ENCODE data around the gene ARHGAP25.

DNA sequence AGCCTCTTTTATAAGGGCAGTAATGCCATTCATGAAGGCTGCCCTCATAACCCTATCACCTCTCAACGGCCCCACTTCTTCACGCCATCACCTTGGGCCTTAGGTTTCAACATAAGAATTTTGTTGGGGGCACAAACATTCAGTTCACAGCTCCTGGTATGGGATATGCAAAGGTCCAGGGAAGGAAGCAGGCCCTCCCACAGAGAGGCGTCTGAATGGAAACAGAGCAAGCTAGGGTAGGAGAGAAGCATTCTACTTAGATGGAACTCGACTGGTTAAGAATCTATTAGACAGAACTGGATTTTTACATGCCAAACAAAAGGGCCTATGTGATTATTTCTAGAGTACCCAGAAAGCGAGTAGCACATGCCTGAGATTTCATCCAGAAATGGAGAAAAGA lies 48.4 kb upstream of the ARHGAP25 start:
- TF ChIP-seq POLR2A (IDR thresholded peaks at IDR 0.05) (no peak), EP300 (IDR thresholded peaks at IDR 0.05) (no peak), POLR2AphosphoS5 (IDR thresholded peaks at IDR 0.05) (no peak)
- TF ChIP-seq, protein P1, sequence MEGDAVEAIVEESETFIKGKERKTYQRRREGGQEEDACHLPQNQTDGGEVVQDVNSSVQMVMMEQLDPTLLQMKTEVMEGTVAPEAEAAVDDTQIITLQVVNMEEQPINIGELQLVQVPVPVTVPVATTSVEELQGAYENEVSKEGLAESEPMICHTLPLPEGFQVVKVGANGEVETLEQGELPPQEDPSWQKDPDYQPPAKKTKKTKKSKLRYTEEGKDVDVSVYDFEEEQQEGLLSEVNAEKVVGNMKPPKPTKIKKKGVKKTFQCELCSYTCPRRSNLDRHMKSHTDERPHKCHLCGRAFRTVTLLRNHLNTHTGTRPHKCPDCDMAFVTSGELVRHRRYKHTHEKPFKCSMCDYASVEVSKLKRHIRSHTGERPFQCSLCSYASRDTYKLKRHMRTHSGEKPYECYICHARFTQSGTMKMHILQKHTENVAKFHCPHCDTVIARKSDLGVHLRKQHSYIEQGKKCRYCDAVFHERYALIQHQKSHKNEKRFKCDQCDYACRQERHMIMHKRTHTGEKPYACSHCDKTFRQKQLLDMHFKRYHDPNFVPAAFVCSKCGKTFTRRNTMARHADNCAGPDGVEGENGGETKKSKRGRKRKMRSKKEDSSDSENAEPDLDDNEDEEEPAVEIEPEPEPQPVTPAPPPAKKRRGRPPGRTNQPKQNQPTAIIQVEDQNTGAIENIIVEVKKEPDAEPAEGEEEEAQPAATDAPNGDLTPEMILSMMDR (IDR thresholded peaks at IDR 0.05), result no peak

Data from upper lobe of left lung (tissue), 4 donors.